Stimulated activated CD8-positive, alpha-beta memory T cell treated with anti-CD3 and anti-CD28 coated beads, Interleukin-12 subunit alpha, Interleukin-12 subunit beta, amount 100 ng/mL, for 24 hours (primary cell): ENCODE results near the gene NFATC1.

Experiments
- DNase-seq: peaks from one replicate; pipeline ENCODE4 v3.0.0-alpha.2; 2020; ENCODE audit errors: extremely low read depth

NFATC1 gene

GRCh38 chr18:79457239-79457638 lies 61.5 kb downstream of the NFATC1 start:
- no peak for DNase-seq

DNA sequence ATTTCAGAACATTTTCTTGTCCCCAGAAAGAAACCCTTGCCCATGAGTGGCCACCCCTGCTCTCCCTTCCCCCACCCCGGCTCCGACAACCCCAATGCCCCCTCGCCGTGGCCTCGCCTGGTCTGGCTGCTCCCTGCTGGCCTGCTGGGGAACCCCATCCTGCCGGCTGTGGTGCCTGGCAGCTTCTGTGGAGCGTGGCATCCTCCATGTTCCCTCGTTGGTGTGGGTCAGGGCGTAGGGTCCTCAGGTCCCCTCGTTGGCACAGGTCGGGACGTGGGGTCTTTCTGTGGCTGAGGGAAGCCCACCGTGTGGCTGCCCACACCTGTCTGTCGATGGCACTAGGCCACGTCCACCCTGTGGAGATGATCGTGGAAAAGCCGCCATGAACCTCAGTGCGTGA lies 61.9 kb downstream of the NFATC1 start:
- DNase-seq, result no peak

- DNase-seq, result no peak
Observed at GRCh38 chr18:79458131-79458838, 62.6 kb downstream of the NFATC1 start.

- no peak for DNase-seq
Observed at GRCh38 chr18:79458917-79459803, 63.4 kb downstream of the NFATC1 start.

GRCh38 chr18:79459946-79460480 lies 64.3 kb downstream of the NFATC1 start:
- no peak for DNase-seq

DNA sequence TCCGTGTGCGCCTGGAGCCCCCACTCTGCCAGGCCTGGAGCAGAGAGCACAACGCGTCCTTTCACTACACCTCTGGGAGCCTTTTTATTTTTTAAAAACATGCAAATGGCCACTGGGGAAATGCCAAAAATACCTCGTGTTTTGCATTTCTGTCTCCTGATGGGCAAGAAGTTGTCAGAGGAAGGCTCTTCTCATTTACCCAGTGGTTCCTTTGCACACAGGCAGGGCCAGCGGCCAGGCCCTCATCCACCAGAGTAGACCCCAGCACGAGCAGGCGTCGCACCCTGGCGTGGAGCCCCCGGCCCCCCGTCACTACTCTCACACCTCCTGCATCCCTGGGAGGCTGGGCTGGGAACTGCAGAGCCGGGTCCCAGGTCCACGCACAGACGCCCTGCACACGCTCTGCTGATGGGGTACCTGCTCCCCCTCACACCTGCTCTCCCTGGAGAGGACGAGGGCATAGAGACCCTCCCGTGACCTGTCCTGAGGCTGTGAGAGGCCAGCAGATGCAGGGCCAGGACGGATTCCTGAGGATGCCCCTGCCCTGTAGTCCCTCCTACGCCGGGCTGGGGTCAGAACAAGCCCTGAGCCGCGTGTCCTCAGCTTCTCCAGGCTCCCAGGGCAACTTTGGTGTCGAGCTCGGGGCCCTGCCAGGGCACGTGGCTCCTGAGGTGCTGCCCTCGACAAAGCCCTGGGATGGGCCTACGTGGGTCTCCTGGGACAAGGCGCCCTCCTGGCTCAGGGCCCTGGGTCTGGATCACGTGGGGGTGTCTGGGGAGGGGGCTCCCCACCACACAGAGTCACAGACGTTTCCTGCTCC lies 65.0 kb downstream of the NFATC1 start:
- DNase-seq, result no peak

- no peak for DNase-seq
Observed at GRCh38 chr18:79461627-79462026, 65.9 kb downstream of the NFATC1 start.

DNA sequence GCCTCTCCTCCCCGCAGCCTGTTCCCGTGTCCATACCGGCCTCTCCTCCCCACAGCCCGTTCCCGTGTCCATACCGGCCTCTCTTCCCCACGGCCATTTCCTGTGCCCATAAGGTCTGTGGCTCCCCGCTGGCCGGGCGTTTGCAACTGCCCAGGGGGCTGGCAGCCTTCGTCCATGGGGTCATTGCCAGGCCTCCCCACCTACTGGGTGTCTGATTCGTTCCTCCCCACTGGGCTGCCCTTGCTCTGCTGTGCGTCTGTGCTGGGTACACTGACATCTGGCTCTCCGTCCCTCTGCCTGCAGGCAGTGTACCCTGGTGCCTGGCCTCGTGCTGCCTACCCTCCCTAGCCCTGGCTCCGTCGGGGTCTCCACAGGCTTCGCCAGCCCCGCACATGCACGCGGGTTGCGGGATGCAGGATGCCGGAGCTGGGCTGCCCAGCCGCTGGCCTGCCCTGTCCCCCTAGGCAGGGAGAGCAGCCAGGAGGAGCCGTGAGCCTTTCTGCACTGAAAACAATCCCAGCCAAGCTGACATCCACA lies 67.8 kb downstream of the NFATC1 start:
- no peak for DNase-seq

- no peak for DNase-seq
Observed at GRCh38 chr18:79465392-79465991, 69.8 kb downstream of the NFATC1 start.

- no peak for DNase-seq
Observed at GRCh38 chr18:79466591-79466990, 70.9 kb downstream of the NFATC1 start.

DNA sequence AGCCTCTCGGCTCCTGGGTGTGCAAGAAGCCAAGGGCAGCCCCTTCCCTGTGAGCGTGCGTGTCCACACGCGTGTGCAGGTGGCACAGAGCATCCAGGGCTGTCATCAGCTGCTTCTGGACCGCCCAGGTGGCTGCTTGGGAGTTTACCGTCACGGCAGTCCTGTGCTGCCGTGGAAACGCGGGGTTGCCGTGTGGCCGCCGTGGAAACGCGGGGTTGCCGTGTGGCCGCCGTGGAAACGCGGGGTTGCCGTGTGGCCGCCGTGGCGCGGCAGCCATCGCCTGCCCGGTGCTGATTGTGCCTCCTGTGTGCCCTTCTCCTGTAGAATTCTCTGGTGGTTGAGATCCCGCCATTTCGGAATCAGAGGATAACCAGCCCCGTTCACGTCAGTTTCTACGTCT lies 71.4 kb downstream of the NFATC1 start:
- DNase-seq, result no peak

- no peak for DNase-seq
Observed at GRCh38 chr18:79468119-79468789, 72.5 kb downstream of the NFATC1 start.

DNA sequence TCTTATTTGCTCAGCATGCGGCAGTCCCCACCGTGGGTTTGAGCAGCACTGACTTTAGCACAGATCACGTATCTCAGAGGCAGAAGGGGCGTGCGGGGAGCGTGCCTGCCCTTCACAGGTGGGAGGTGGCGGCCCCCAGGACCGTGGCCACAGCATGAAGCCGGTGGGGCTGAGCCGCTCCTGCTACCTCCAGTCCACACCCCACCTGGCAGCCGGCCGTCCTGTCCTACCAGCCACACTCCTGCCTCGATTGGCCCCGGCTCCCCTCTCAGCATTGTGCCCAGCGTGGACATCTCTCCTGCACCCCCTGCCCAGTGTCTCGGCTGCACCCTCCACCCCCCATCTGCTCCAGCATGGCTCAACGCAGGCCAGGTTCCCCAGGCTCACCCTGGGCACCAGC lies 73.6 kb downstream of the NFATC1 start:
- DNase-seq, result no peak

GRCh38 chr18:79469751-79470505 lies 74.2 kb downstream of the NFATC1 start:
- no peak for DNase-seq

GRCh38 chr18:79470547-79470946 lies 74.8 kb downstream of the NFATC1 start:
- DNase-seq, result no peak

DNA sequence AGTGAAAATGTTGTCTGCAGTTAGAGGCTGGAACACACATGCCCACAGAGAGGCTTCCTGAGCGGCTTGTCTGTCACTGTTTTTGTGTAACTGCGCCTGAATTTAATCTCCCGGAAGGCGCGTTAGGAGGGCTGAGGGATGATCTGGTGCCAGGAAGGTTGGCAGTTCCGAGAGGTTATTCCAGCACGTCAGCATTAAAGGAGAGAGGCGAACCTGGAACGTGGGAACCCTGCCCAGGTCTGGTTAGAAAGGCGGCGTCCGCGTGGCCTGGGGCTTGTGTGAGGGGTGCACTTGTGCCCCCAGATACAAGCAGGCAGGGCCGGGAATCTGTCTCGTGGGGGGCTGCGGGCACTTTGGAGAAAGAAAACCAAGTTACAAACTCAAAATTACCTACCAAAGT lies 75.3 kb downstream of the NFATC1 start:
- DNase-seq, result no peak

GRCh38 chr18:79471597-79471996 lies 75.9 kb downstream of the NFATC1 start:
- no peak for DNase-seq

DNA sequence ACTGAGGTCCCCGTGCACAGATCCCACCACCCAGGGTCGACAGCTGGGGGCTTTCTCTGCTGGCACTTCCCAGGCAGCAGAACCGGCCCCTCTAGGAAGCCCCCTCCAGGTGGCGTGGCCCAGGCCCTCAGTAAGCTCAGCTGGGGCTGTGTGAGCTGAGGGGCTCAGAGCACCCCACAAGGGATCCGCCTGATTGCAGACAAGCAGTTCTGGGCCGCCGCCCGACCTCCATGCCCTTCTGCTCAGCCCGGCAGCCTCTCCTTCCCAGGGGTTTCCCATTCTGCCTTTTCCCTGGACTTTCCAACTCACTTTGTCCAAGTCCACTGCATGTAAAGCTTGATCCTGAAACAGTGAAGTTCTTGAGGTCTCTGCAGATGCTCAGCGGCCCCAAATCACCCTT lies 76.4 kb downstream of the NFATC1 start:
- DNase-seq, result no peak

- no peak for DNase-seq
Observed at GRCh38 chr18:79472946-79473345, 77.2 kb downstream of the NFATC1 start.
